ENCODE measurements around the gene CARNS1.
"Not testable (repeated sequence)": the region's sequence is repeated elsewhere in the genome, so short reads cannot be mapped to it uniquely, and the experiment has no call there.

CARNS1 gene

DNA sequence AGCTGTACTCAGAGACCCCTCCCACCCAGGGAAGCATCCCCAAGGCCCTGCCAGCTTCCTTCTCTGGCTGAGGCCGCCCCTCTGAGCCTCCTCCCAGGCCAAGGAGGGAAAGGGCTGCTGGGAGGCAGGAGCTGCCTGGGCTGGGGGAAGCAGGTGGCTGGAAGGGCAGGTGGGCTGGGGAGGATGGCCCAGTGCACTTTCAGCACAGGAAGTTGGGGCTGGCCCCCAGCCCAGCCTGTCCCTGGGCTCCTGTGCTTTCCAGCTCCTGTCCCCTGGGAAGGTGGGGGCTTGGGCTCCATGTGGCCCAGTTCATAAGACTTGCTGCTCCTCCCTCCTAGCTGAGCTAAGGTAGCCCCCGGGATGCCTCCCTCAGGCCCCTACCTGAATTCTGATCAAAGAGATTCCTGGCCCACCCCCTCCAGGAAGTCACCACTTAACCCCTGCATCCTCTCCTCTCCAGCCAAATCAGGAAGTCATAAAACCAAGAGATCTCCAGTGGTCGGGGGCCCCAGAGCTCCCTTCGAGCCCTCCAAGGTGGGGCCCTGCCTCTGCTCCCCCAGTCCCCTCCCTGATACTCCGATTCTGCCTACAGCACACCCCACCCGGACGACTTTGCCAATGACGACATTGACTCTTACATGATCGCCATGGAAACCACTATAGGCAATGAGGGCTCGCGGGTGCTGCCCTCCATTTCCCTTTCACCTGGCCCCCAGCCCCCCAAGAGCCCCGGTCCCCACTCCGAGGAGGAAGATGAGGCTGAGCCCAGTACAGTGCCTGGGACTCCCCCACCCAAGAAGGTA is 18.7 kb upstream of the CARNS1 start:
- no peak for DNase-seq (ENCODE audit: low read depth in 2 of 2)

DNA sequence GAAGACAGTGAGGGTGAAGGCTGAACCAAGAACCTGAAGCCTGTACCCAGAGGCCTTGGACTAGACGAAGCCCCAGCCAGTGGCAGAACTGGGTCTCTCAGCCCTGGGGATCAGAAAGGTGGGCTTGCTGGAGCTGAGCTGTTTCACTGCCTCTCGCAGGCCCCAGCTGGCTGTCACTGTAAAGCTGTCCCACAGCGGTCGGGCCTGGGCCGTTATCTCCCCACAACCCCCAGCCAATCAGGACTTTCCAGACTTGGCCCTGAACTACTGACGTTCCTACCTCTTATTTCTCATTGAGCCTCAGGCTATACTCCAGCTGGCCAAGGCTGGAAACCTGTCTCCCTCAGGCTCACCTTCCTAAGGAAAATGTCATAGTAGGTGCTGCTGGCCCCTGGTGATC is 17.9 kb upstream of the CARNS1 start:
- no peak for DNase-seq (ENCODE audit: low read depth in 2 of 2)

DNA sequence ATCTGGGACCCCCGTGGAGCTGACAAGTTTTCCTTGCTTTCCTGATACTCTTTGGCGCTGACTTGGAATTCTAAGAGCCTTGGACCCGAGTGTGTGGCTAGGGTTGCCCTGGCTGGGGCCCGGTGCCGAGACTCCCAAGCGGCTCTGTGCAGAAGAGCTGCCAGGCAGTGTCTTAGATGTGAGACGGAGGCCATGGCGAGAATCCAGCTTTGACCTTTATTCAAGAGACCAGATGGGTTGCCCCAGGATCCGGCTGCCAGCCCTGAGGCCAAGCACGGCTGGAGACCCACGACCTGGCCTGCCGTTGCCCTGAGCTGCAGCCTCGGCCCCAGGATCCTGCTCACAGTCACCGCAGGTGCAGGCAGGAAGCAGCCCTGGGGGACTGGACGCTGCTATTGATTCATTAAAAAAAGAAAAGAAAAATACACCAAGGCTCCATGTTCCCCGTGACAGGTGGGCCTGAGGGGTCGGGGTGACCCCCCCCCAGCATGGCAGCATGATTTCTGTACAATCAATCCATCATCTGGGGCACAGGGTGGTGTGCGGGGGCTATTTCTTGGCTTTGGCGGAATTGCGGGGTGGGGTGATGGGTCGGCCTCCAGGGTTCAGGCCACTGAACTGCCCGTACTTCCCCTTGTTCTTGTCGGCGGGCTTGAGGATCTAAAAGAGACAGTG is 17.4 kb upstream of the CARNS1 start:
- no peak for DNase-seq (ENCODE audit: low read depth in 2 of 2)

DNA sequence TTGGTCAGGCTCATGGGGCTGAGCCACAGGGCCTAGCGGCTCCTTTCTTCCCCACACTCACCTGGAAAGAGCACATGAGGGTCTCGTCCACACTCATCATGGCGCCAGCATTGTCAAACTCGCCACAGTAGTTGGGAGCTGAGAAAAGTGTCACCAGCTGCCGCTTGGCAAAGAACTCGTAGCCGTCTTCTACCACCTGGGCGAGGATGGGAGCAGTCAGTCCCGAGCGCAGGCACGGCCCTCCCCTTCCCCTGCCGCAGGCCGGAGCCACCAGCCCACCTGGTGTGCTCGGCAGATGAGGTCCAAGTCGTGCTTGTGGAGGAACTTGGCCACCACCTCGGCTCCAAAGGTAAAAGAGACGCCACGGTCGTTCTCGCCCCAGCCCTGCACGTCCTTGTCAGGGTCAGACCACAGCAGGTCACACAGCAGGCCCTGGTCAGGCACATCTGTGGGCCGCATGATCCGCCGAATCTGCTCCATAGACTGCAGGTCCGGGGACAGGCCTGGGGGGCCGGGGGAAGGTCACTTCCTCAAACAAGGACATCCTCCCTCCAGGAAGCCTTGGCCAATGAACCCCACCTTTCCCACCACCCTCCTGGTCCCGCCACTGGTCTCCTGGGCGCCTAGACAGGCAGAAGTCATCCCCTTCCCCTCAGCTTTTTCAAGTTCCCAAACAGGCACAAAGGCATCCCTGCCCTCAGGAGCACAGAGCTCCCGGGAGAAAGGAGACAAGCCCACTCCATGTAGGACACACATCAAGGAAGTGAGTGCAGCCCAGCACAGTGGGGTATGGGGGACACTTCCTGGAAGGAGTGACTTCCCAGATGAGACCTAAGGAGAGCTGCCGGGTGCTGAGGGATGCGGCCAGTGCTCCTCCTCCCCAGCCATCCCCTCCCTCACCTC is 16.6 kb upstream of the CARNS1 start:
- no peak for DNase-seq (ENCODE audit: low read depth in 2 of 2)

DNA sequence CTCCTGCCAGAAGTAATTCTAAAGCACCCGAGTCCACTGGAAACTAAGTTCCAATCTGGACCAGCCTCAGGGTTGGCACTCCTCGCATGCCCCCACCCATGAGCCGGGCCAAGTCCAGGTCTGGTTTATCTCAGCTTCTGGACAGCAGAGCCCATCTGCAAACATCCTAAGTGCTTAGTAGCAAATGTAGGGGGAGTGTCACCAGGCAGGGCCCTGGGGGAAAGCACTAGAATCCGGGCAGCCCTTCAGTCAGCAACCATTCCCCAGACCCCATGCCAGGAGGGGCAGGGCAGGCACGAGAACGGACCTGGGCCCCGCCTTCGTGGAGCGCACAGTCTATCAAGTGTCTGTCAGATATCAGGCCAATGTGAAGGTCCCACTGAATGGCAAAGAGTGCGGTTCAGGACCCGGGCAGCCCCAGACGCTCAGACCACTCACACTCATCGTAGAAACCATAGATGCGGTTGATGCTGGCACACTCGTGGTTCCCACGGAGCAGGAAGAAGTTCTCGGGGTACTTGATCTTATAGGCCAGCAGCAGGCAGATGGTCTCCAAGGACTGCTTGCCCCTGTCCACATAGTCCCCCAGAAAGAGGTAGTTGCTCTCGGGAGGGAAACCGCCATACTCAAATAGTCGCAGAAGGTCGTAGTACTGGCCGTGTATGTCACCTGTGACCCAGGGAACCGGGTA is 15.1 kb upstream of the CARNS1 start:
- DNase-seq (ENCODE audit: low read depth in 2 of 2): no peak

DNA sequence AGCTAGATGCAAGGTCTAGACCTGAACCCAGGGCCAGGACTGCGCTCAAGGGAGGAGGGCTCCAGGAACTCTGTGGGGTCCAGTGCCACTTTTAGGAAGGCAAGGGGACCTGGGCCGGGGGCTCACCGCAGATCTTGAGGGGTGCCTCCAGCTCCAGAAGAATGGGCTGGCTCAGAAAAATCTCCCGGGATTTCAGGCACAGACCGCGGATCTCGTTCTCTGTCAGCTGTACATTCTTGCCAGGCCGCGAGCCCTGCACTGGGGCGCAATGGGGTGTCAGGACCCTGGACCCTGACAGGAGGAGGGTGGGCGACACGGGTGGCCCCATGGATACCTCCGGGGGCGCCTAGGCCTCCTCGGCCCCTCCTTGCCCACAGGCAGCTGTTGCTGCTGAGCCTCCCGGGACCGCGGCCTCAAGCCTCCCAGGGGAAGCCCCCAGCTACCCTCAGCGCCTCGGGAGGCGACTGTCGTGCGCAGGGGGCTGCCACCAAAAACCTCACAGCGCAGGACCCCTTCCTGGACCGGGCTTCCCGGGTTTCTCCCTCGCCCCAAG is 14.5 kb upstream of the CARNS1 start:
- no peak for DNase-seq (ENCODE audit: low read depth in 2 of 2)

DNA sequence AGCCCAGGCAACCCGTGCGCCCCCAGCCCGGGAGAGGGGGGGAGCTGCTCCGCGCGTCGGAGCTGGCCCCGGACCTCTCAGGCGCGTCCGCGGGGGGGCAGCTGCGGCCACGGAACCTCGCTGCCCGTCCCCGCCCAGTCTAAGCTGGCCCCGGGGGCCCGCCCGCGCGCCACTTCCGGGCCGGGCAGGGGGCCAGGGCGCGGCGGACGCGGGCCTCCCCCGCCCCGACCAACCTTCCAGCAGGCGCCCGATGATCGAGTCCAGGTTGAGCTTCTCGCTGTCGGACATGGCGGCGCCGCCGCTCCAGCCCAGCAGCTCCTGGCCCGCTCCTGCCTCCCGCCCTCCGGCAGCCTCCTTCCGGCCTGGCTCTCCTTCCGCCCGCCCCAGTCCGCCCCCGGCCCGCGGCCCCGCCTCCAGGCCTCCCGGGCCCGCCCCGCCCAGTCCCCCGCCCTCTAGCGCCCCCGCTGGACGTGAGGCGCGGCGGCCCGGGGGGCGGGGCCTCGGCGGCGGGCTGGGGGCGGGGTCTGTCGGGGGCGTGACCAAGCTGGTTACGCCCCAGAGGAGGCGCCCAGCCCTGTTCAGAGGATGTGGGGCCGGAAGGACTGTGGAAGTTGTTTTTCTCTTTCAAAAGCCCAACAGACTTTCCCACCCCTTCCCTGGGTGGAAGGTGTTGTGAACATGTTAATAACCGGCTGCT is 13.8 kb upstream of the CARNS1 start, which contains the start of gene PPP1CA:
TSS of gene PPP1CA (minus strand) at position 364 of the 697 bp plus-strand sequence. CDS start at position 288, 76 bp downstream.
- DNase-seq (ENCODE audit: low read depth in 2 of 2): peak; percentile 85 to 86

DNA sequence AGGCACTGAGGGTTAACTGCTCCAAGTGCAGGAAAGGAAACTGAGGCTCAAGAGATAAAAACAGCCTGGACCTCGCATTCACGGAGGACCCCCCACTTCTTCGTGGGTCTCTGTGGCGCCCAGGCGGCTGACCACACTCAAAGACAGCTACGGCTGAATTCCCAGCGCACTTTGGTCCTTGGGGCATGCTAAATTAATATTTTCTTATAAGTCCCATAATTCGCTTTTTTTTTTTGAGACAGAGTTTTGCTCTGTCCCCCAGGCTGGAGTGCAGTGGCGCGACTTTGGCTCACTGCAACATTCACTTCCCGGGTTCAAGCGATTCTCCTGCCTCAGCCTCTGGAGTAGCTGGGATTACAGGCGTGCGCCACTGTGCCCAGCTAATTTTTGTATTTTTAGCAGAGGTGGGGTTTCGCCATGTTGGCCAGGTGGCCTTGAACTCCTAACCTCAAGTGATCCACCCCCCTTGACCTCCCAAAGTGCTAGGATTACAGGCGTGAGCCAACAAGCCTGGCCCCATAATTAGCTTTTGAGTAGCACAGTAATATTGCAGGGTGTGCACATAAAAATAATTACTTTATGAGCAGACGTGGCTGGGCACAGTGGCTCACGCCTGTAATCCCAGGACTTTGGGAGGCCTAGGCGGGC is 13.2 kb upstream of the CARNS1 start:
- DNase-seq (ENCODE audit: low read depth in 2 of 2): not testable (repeated sequence)

DNA sequence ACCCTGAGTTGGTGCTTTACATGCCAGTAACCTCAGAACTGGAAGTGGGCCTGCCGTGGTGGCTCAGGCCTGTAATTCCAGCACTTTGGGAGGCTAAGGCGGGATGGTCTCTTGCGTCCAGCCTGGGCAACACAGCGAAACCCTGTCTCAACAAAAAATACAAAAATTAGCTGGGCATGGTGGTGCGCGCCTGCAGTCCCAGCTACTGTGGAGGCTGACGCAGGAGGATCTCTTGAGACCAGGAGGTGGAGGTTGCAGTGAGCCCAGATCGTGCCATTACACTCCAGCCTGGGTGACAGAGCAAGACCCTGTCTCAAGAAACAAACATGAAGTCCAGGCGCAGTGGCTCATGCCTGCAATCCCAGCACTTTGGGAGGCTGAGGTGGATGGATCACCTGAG is 12.4 kb upstream of the CARNS1 start:
- DNase-seq (ENCODE audit: low read depth in 2 of 2): not testable (repeated sequence)

DNA sequence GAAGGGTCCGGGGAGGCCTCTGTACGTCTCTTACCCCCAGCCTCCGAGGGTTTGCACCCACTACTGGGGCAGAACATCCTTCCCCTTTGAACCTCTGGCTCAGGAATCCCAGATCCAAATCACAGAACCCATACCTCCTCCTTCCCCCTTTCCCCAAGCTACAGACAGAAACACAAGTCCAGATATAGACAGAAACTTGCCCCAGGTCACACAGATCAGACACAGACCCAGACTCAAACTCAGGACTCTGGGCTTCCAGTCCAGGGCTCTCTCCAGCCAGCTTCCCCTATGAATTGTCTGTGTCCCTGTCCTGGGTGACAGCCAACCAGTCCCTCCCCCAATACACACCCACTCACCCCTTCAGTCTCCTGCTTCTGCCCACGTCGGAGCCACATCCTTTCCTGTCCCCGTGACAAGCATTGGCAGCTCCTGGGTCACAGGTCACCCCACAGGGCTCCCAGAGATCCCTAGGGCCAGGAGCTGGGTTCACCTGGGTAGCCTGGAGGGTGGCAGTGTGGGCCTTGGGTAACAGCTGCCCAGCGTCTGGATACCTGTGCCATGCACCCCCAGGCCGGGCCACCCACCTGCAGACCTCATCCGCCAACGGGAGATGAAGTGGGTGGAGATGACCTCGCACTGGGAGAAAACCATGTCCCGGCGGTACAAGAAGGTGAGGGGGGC is 10.8 kb upstream of the CARNS1 start:
- peak in 1 of 2 donors; percentile 46 for DNase-seq (ENCODE audit: low read depth in 2 of 2)

DNA sequence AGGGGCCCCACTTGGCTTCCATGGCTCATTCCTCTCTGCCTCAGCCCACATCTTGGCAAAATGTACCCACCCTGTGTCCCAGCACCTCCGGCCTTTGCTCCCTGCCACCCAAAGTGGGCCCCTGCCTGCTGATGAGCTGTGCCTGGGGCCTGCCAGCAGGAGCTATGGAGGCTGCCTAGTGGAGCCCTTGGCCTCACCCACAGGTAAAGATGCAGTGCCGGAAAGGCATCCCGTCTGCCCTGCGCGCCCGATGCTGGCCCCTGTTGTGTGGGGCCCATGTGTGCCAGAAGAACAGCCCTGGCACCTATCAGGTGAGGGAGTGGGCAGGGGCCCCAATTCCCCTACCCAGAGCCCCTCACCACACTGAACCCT is 10.3 kb upstream of the CARNS1 start:
- no peak for DNase-seq (ENCODE audit: low read depth in 2 of 2)

DNA sequence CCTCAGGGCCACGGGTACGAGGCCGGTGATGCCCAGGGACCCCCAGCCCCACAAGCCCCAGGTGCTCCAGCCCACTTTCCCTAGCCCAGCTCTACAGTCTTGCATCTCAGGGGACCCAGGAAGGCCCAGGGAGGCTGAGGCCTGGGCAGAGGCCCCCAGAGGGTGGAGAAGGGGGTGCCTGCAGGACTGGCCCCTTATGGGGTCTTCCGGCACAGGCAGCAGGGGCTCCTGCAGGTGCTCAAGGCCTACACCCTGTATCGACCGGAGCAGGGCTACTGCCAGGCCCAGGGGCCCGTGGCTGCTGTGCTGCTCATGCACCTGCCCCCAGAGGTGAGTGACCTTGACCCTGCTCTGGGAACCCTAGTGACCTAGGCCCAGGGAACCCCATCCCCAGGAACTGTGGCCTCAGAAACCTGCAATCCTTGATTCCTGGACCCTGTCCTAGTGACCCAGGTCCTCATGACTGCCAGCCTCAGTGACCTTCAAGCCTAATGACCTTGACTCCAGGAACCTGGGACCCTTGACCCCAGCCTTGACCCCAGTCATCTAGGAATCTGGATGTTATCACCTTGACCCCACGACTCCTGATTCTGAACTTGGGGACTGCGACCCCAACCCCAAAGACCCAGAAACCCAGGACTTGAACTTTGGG is 9.7 kb upstream of the CARNS1 start:
- DNase-seq (ENCODE audit: low read depth in 2 of 2): no peak

DNA sequence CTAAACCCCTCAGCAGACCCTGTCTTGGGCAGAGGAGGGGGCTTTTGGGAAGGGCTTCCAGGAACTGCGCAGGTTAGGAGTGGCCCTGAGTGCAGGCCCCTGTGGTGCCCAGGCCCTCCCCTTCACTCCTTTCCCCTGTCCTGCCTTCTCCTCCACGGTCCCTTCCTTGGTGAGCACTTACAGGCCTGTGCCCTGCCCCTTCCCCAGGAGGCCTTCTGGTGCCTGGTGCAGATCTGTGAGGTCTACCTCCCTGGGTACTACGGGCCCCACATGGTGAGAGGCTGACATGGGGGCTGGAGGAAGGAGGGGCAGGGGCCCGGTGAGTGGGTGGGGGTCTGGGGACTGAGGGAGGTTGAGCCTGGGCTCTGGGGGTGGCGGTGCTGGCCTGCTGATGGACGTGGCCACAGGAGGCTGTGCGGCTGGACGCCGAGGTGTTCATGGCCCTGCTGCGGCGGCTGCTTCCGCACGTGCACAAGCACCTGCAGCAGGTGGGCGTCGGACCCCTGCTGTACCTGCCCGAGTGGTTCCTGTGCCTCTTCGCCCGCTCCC is 9.0 kb upstream of the CARNS1 start:
- DNase-seq (ENCODE audit: low read depth in 2 of 2): no peak

DNA sequence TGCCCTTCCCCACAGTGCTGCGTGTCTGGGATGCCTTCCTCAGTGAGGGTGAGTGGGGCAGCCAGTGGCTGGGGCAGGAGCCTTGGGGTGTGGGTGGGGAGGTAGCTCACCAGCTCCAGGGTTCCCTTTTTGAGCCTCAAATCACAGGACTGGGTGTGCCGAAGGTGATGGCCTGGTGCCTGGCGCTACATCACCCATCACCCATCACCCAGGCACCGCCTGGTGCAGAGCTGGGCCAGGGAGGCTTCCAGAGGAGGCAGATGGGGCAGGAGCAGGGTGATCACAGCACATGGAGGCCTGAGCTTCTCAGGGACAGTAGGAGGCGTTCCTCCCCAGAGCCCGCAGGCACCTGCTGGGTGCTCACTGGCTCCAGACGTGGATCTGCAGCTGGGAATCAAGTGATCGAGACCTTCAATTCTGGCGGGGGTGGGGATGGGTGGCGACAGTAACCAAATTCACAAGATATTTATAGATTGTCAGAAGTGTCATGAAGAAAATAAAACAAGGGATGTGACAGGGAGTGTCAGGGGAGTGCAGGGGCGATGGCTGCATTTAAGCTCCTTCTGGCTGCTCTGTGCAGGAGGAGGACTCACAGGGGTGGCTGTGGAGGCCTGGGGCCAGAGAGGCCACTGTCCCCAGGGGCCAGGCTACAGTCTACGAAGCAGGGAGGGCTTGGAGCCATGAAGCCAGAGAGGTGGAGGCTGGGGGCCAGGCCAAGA is 8.3 kb upstream of the CARNS1 start:
- DNase-seq (ENCODE audit: low read depth in 2 of 2): no peak

DNA sequence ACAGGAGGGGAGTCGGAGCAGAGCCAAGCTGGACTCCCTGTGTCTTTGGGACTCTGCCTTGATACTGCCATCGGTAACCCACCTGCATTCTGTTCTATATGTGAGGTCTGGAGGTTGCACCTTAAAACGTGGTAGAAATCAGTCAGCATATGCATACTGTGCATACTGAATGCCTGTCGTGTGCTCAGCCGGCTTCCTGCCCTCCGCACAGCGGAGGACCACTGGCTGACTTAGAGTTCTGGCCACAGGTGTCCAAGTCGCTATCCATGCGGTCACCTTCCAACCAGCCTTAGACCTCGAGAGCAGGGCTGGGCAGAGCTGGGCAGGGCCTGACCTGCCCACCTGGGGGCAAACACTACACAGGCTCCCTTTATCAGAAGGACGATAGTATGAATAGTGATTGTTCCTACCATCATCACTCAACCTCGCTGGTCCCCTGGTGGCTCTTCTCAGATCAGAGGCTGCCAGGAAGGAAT is 7.8 kb upstream of the CARNS1 start:
- DNase-seq (ENCODE audit: low read depth in 2 of 2): no peak

DNA sequence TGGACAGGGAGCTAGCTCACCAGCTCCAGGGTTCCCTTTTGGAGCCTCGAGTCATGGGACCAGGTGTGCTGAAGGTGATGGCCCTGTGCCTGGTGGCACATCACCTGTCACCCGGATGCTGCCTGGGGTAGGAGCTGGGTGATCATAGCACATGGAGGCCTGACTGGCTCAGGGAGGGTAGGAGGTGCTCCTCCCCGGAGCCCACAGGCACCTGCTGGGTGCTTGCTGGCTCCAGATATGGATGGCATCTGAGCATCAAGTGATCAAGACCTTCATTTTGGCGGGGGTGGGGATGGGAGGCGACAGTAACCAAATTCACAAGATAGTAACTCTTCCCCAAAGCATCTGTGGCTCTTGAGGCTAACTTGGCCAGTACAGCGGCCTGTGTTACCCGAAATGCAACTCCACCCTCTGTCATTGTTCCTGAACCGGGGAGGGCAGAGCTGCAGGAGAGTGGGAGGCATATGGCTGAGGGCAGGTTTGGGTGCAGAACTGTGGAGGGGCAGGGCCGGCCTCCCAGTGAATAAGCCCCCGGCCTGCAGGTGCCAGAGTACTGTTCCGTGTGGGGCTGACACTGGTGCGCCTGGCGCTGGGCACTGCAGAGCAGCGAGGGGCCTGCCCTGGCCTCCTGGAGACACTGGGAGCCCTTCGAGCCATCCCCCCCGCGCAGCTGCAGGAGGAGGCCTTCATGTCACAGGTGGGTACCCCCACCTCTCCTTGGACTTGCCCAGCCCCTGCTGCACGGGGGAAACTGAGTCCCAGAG is 6.9 kb upstream of the CARNS1 start:
- DNase-seq (ENCODE audit: low read depth in 2 of 2): no peak

DNA sequence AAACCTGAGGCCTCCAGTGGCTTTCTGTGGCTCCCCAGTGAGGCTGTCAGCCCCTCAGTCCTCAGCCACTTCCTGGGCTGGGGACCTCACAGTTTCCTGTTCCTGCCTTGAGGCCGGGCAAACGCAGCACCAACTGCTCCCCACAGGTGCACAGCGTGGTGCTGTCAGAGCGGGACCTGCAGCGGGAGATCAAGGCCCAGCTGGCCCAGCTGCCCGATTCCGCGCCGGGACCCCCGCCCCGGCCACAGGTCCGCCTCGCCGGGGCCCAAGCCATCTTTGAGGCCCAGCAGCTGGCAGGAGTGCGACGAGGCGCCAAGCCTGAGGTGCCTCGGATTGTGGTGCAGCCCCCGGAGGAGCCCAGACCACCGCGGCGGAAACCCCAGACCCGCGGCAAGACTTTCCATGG is 6.2 kb upstream of the CARNS1 start:
- DNase-seq (ENCODE audit: low read depth in 2 of 2): peak; percentile 65 to 74

Measured in stimulated activated CD8-positive, alpha-beta memory T cell treated with anti-CD3 and anti-CD28 coated beads, Interleukin-15, amount 100 ng/mL, for 48 hours (primary cell).